Cardiac muscle cell (in vitro differentiated cells and primary cell): ENCODE data around the gene ASB11. TPM values are rescaled to one million over a fixed set of nuclear protein-coding genes. Genes with fewer than 3 reads are reported as not detected.

Experiments used
- DNase-seq, 2 donors: peaks; one replicate each; pipeline versions ENCODE4 v3.0.0 to v3.0.0-alpha.2; 2010 to 2017; ENCODE audit warnings: low read depth in 1 of 2, low spot score in 1 of 2
- H3K27ac ChIP-seq: fragments of 200-600 bp; sonication (generic); 2 replicates; pipeline ENCODE4 v1.5.1; 2016
- H3K27me3 ChIP-seq: fragments of 200-600 bp; sonication (generic); 2 replicates; pipeline ENCODE4 v1.6.0; 2016; ENCODE audit warnings: control low read depth
- H3K36me3 ChIP-seq: fragments of 200-600 bp; sonication (generic); 2 replicates; pipeline ENCODE4 v1.5.1; 2016; ENCODE audit warnings: control low read depth
- H3K4me1 ChIP-seq: fragments of 200-600 bp; sonication (generic); 2 replicates; pipeline ENCODE4 v1.8.1; 2017; ENCODE audit warnings: low read depth, mild to moderate bottlenecking, mixed run types
- H3K4me3 ChIP-seq: fragments of 200-600 bp; sonication (generic); 2 replicates; pipeline ENCODE4 v1.5.1; 2016; ENCODE audit warnings: mild to moderate bottlenecking
- H3K9me3 ChIP-seq: fragments of 200-600 bp; sonication (generic); 2 replicates; pipeline ENCODE4 v1.5.1; 2017; ENCODE audit warnings: low read depth, mild to moderate bottlenecking, control low read depth
- CTCF ChIP-seq: IDR thresholded peaks from 2 replicates; pipeline ENCODE4 v1.5.1; 2012; ENCODE audit warnings: low read depth, mild to moderate bottlenecking, low read length
- polyA plus RNA-seq: library from polyadenylated mRNA; unstranded; fragments of >200 nt; fragmentation: Nextera tagmentation; extraction: Ambion mirVana; gene quantifications from 2 replicates; pipeline ENCODE4 v1.2.1, GENCODE V29; 2016
- total RNA-seq: library from RNA; depleted of rRNA; stranded (reverse); fragments of >200 nt; gene quantifications from 2 replicates; pipeline ENCODE4 v1.2.3, GENCODE V29; 2016

ASB11 gene
- total and polyA plus RNA-seq, 2 experiments from 2014 or later, result 0.66 to 1.5 TPM

DNA sequence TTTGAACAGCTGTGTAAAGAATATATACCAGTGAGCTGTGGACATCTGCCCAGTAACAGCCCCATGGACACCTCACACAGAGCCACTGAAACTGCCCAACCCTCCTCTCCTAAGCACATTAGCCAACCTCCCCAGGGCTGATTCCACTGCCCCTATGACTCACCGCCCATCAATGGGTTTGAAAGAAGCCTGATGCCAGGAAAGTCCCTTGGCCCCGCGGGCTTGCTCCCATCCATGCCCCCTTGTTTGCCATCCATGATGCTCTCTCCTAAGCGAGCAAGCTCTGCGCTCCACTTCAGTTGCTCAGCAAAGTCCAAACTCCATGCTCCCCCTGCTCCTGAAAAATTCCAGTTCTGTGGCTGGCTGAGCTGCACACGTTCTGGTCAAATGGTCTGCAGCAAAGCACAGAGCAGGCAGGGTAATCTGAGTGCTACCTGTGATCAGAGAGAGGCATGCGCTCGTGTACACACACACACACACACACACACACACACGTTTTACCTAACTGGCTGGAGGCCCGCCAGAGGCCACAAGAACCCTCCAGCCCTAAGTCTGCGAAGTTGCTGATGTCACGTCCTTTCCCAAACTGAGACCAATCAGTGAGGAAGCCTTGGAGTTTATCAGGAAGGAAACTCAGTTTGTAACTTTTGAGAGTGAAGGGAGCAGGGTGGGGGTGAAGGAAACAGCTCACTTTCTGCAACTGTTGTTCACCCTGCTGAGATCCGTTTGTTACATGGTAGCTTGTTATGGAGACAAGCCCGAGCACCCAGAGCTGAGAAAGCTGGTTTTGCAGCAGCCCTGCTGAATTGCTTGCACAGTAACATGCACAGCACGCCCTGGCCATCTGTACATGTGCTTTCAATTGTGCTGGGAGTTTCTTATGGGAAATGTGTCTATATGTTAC lies 45.6 kb downstream of the ASB11 start, which contains the start of gene ASB9:
ASB9 (minus strand) TSS at position 466 of the 904 bp plus-strand sequence; CDS start at position 257, 209 bp downstream.
- TF ChIP-seq CTCF, result no peak
- H3K27ac ChIP-seq, result no peak within 1 kb of the TSS
- DNase-seq, result peak; percentile 15 to 66

GRCh38 chrX:15269120-15269519 lies 46.3 kb downstream of the ASB11 start:
- H3K27ac ChIP-seq, result no peak overlapping the region
- no peaks in the 10 kb centered on the region for H3K9me3 ChIP-seq
- no peaks in the 10 kb centered on the region for H3K27me3 ChIP-seq
- H3K4me1 ChIP-seq, result no peaks in the 10 kb centered on the region
- TF ChIP-seq CTCF, result no peak
- no peak overlapping the region for H3K4me3 ChIP-seq
- no peak for DNase-seq
- H3K36me3 ChIP-seq, result no peaks in the 10 kb centered on the region

More for the DNA sequence above, 45.6 kb downstream of the ASB11 start, which contains the start of gene ASB9:
- Histone ChIP-seq H3K9me3 (no peaks in the 10 kb centered on the region), H3K4me1 (no peaks in the 10 kb centered on the region), H3K36me3 (no peaks in the 10 kb centered on the region), H3K4me3 (no peak within 1 kb of the TSS), H3K27me3 (no peaks in the 10 kb centered on the region)

DNA sequence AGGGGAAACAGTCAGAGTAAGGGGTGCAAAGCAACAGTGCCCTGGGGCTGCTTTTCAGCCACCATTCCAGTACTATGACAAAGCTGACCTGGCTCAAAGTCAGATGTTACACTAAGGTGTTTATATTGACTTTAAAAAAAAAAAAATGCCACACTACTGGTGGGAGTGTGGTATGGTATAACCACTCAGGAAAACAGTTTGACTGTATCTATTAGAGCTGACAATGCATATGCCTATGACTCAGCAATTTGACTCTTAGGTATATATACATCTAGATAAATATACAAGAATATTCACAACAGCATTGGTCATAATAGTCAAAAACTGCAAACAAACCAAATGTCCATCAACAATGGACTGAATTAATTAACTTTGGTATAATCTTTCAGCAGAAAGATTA lies 60.6 kb downstream of the ASB11 start:
- no peaks in the 10 kb centered on the region for H3K9me3 ChIP-seq
- no peaks in the 10 kb centered on the region for H3K27me3 ChIP-seq
- no peak for DNase-seq
- TF ChIP-seq CTCF, result no peak
- H3K27ac ChIP-seq, result no peak overlapping the region
- H3K36me3 ChIP-seq, result no peaks in the 10 kb centered on the region
- H3K4me3 ChIP-seq, result no peak overlapping the region
- no peaks in the 10 kb centered on the region for H3K4me1 ChIP-seq

DNA sequence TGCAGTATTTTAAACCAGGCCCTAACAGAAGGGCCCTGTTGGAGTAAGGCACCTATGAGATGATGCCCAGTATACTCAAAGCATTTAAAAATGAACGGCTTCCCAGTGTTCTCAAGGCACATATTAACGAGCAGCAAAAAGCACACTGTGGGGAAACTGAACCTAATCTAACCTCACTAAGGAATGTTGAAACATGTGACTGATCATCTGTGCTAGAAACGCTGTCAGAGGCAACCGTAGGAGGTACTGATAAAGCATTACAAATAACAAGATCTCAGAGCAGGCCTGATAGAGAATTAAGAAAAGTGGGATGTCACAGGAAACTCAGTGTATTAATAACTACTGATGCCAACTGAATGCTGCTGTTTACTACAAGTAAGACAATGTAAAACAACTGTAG lies 69.5 kb downstream of the ASB11 start:
- H3K36me3 ChIP-seq, result no peaks in the 10 kb centered on the region
- H3K4me3 ChIP-seq, result no peak overlapping the region
- no peak for TF ChIP-seq CTCF
- no peak overlapping the region for H3K27ac ChIP-seq
- no peaks in the 10 kb centered on the region for H3K27me3 ChIP-seq
- H3K9me3 ChIP-seq, result no peaks in the 10 kb centered on the region
- no peaks in the 10 kb centered on the region for H3K4me1 ChIP-seq
- DNase-seq, result peak in 1 of 2 donors; percentile 61

DNA sequence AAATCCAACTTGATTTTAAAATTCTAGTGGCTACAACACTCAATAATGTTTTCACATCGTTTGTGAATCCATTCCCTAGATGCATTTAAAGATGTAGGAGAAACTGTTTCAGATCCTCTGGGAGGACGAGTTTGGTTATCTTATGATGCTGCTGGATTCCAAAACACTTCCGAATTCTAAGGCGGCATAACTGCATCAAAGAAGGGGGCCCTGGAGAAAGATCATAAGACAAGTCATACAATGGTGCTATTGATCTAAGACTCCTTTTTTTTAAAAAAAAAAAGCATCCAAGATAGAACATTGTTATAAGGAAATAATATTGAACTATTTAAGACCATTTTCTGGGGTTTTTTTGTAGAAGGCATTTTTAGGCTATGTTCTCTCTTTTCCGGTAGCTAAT lies 71.0 kb downstream of the ASB11 start:
- Histone ChIP-seq H3K27me3 (no peaks in the 10 kb centered on the region), H3K9me3 (no peaks in the 10 kb centered on the region), H3K4me3 (no peak overlapping the region), H3K4me1 (no peaks in the 10 kb centered on the region), H3K36me3 (no peaks in the 10 kb centered on the region), H3K27ac (no peak overlapping the region)
- no peak for TF ChIP-seq CTCF
- DNase-seq, result no peak
